Chondrocyte (in vitro differentiated cells): Measurements from ENCODE around the gene ST3GAL4. TPM values are rescaled to one million over a fixed set of nuclear protein-coding genes. Genes with fewer than 3 reads are reported as not detected.

Experiments used
- DNase-seq: peaks from one replicate; pipeline ENCODE4 v3.0.0; 2021; ENCODE audit warnings: mixed read lengths, low spot score
- H3K27ac Mint-ChIP-seq: one replicate; pipeline ENCODE4 v1.8.0; 2021; ENCODE audit warnings: mild to moderate bottlenecking, moderate library complexity, mixed read lengths; ENCODE audit not compliant: unreplicated experiment
- H3K27me3 Mint-ChIP-seq: 2 replicates; pipeline ENCODE4 v1.8.0; 2021; ENCODE audit warnings: low read depth, mixed read lengths
- H3K36me3 Mint-ChIP-seq: 2 replicates; pipeline ENCODE4 v1.8.0; 2021; ENCODE audit warnings: low read depth, mixed read lengths
- H3K4me1 Mint-ChIP-seq: 2 replicates; pipeline ENCODE4 v1.8.0; 2021; ENCODE audit warnings: low read depth, mild to moderate bottlenecking, mixed read lengths
- H3K4me3 Mint-ChIP-seq: one replicate; pipeline ENCODE4 v1.8.0; 2021; ENCODE audit warnings: mild to moderate bottlenecking, moderate library complexity, mixed read lengths; ENCODE audit not compliant: unreplicated experiment
- H3K9me3 Mint-ChIP-seq: 2 replicates; pipeline ENCODE4 v1.8.0; 2021; ENCODE audit warnings: low read depth, mixed read lengths
- CTCF ChIP-seq: fragments of 200-600 bp; sonication (generic); IDR thresholded peaks from 2 replicates; pipeline ENCODE4 v1.5.0; 2021; ENCODE audit warnings: antibody characterized with exemption, mild to moderate bottlenecking, moderate library complexity
- total RNA-seq: library from RNA; stranded (reverse); gene quantifications from 3 replicates; pipeline ENCODE4 v1.2.1, GENCODE V29; 2021

Gene ST3GAL4
- total RNA-seq, 1 donor from 2014 or later, result 30.7 TPM

- H3K4me1 Mint-ChIP-seq, result peaks cover 57% of the 10 kb centered on the region
- no peak overlapping the region for H3K4me3 Mint-ChIP-seq
- H3K27ac Mint-ChIP-seq, result no peak overlapping the region
- H3K9me3 Mint-ChIP-seq, result no peaks in the 10 kb centered on the region
- TF ChIP-seq CTCF, result no peak
- peak; percentile 56 for DNase-seq
- H3K36me3 Mint-ChIP-seq, result peaks cover 4% of the 10 kb centered on the region
- no peaks in the 10 kb centered on the region for H3K27me3 Mint-ChIP-seq
Observed at GRCh38 chr11:126339073-126339862, 16.2 kb upstream of the ST3GAL4 start.

GRCh38 chr11:126339863-126340434, 15.5 kb upstream of the ST3GAL4 start:
- peak; percentile 52 for DNase-seq
- peaks cover 57% of the 10 kb centered on the region for H3K4me1 Mint-ChIP-seq
- no peak overlapping the region for H3K4me3 Mint-ChIP-seq
- TF ChIP-seq CTCF, result no peak
- no peaks in the 10 kb centered on the region for H3K27me3 Mint-ChIP-seq
- peaks cover 3% of the 10 kb centered on the region for H3K36me3 Mint-ChIP-seq
- no peak overlapping the region for H3K27ac Mint-ChIP-seq
- H3K9me3 Mint-ChIP-seq, result no peaks in the 10 kb centered on the region

GRCh38 chr11:126340960-126341606, 14.4 kb upstream of the ST3GAL4 start:
- Mint-ChIP-seq H3K27ac (peak overlapping the region; percentile 63), H3K27me3 (no peaks in the 10 kb centered on the region), H3K4me1 (peaks cover 51% of the 10 kb centered on the region), H3K4me3 (no peak overlapping the region), H3K9me3 (no peaks in the 10 kb centered on the region), H3K36me3 (peaks cover 2% of the 10 kb centered on the region)
- TF ChIP-seq CTCF, result no peak
- DNase-seq, result peak; percentile 37

- DNase-seq, result peak; percentile 49
- H3K4me1 Mint-ChIP-seq, result peaks cover 51% of the 10 kb centered on the region
- TF ChIP-seq CTCF, result no peak
- peaks cover 2% of the 10 kb centered on the region for H3K36me3 Mint-ChIP-seq
- no peaks in the 10 kb centered on the region for H3K9me3 Mint-ChIP-seq
- no peak overlapping the region for H3K4me3 Mint-ChIP-seq
- H3K27ac Mint-ChIP-seq, result peak overlapping the region; percentile 80
- no peaks in the 10 kb centered on the region for H3K27me3 Mint-ChIP-seq
Observed at GRCh38 chr11:126341760-126342161, 13.7 kb upstream of the ST3GAL4 start.

GRCh38 chr11:126343051-126343450, 12.4 kb upstream of the ST3GAL4 start:
- H3K27ac Mint-ChIP-seq, result no peak overlapping the region
- H3K9me3 Mint-ChIP-seq, result no peaks in the 10 kb centered on the region
- H3K4me1 Mint-ChIP-seq, result peaks cover 54% of the 10 kb centered on the region
- H3K36me3 Mint-ChIP-seq, result peaks cover 2% of the 10 kb centered on the region
- no peak for TF ChIP-seq CTCF
- H3K27me3 Mint-ChIP-seq, result no peaks in the 10 kb centered on the region
- peak; percentile 43 for DNase-seq
- no peak overlapping the region for H3K4me3 Mint-ChIP-seq
